Gastroesophageal sphincter (tissue), 4 donors: Measurements from ENCODE around the gene CCDC154. TPM values are rescaled to one million over a fixed set of nuclear protein-coding genes. Genes with fewer than 3 reads are reported as not detected.

Experiments
- ATAC-seq: fragments of 150-250 bp; one replicate; pipeline ENCODE4 v1.9.1; 2016; ENCODE audit warnings: mild to moderate bottlenecking, moderate library complexity
- H3K27ac ChIP-seq, 4 donors: fragments of 200-600 bp; sonication (generic) in 3 of 4; 1 replicate in 3 of 4; 2 replicates in 1 of 4; pipeline ENCODE4 v1.5.1; 2016 to 2019
- H3K27me3 ChIP-seq: fragments of 200-600 bp; sonication (generic); one replicate; pipeline ENCODE4 v1.5.1; 2019
- H3K36me3 ChIP-seq, 2 donors: fragments of 200-600 bp; sonication (generic); one replicate each; pipeline ENCODE4 v1.5.1; 2019; ENCODE audit warnings: control low read depth in 1 of 2
- H3K4me1 ChIP-seq, 3 donors: fragments of 200-600 bp; sonication (generic); 1 replicate in 2 of 3; 2 replicates in 1 of 3; pipeline ENCODE4 v1.5.1; 2016 to 2019; ENCODE audit warnings: control low read depth in 2 of 3
- H3K4me3 ChIP-seq, 2 donors: fragments of 200-600 bp; sonication (generic); one replicate each; pipeline ENCODE4 v1.5.1; 2019; ENCODE audit warnings: mild to moderate bottlenecking in 1 of 2, moderate library complexity in 1 of 2
- H3K9me3 ChIP-seq, 3 donors: fragments of 200-600 bp; sonication (generic); one replicate each; pipeline ENCODE4 v1.5.1; 2017 to 2019; ENCODE audit warnings: control low read depth in 2 of 3
- EP300 ChIP-seq: sonication (generic); formaldehyde crosslinking; IDR thresholded peaks from one replicate; pipeline ENCODE4 v1.6.1; 2017; ENCODE audit warnings: antibody characterized with exemption, mild to moderate bottlenecking
- POLR2A ChIP-seq, 2 donors: fragments of 450-650 bp; IDR thresholded peaks; one replicate each; pipeline ENCODE4 v1.6.1; 2017; ENCODE audit warnings: antibody characterized with exemption in 2 of 2, mild to moderate bottlenecking in 2 of 2, moderate library complexity in 1 of 2
- POLR2AphosphoS5 ChIP-seq: sonication (generic); formaldehyde crosslinking; IDR thresholded peaks from one replicate; pipeline ENCODE4 v1.6.1; 2017; ENCODE audit warnings: antibody characterized with exemption
- WGBS, 2 donors: methylation state at CpG; one replicate each; pipeline ENCODE4 v1.1.5; 2018; ENCODE audit warnings: low coverage in 1 of 2; 5-methylcytosine and 5-hydroxymethylcytosine counted together
- total RNA-seq, 4 donors: library from RNA; depleted of rRNA; stranded (reverse); fragments of >200 nt; gene quantifications; one replicate each; pipeline ENCODE4 v1.1.0, GENCODE V29; 2016
- TF ChIP-seq, protein P1 (sequence below), 4 experiments: fragments of 200-600 bp in 2 of 4; fragments of 450-650 bp in 2 of 4; sonication (generic) in 1 of 4; IDR thresholded peaks; one replicate each; pipeline ENCODE4 v1.5.1; 2017 to 2019; ENCODE audit warnings: antibody characterized with exemption in 4 of 4, mild to moderate bottlenecking in 2 of 4, moderate library complexity in 2 of 4

The CCDC154 gene
- total RNA-seq, 4 donors from 2014 or later: not detected

GRCh38 chr16:1464196-1464893 is 20.0 kb upstream of the CCDC154 start:
- Histone ChIP-seq H3K36me3 (peaks cover 0 to 60% of the 10 kb centered on the region in 2 donors), H3K4me3 (no peak overlapping the region), H3K9me3 (no peaks in the 10 kb centered on the region), H3K27me3 (no peaks in the 10 kb centered on the region), H3K27ac (no peak overlapping the region), H3K4me1 (peaks cover 0 to 4% (median 0%) of the 10 kb centered on the region in 3 donors)
- 85 to 86% methylated on average over 16 to 19 of the region's 41 CpGs for WGBS, 2 donors
- TF ChIP-seq EP300 (no peak), POLR2AphosphoS5 (no peak), POLR2A (IDR thresholded peaks at IDR 0.05) (no peak)
- TF ChIP-seq, protein P1, sequence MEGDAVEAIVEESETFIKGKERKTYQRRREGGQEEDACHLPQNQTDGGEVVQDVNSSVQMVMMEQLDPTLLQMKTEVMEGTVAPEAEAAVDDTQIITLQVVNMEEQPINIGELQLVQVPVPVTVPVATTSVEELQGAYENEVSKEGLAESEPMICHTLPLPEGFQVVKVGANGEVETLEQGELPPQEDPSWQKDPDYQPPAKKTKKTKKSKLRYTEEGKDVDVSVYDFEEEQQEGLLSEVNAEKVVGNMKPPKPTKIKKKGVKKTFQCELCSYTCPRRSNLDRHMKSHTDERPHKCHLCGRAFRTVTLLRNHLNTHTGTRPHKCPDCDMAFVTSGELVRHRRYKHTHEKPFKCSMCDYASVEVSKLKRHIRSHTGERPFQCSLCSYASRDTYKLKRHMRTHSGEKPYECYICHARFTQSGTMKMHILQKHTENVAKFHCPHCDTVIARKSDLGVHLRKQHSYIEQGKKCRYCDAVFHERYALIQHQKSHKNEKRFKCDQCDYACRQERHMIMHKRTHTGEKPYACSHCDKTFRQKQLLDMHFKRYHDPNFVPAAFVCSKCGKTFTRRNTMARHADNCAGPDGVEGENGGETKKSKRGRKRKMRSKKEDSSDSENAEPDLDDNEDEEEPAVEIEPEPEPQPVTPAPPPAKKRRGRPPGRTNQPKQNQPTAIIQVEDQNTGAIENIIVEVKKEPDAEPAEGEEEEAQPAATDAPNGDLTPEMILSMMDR (IDR thresholded peaks at IDR 0.05): no peak
- no peak for ATAC-seq

DNA sequence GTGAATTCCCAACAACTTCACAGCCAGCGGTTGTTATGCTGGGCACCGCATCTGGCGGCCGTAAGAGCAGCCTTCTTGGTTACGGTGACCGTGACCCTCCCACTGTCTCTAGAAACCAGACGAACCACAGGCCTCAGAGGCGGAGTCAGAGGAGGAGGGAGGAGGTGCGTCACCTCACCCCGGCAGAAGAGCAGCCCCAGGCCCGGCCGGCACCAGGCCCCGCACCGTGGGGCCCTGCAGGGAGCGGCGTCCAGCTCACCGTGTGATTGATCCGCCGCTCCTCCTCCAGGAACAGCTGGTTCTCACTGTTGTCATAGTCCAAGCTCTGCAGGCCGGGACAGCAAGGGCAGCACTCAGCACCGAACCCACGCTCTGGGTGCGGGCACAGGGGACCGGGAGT is 16.8 kb upstream of the CCDC154 start:
- ATAC-seq: no peak
- no peak overlapping the region for H3K27ac ChIP-seq
- peaks cover 0 to 90% of the 10 kb centered on the region in 2 donors for H3K36me3 ChIP-seq

DNA sequence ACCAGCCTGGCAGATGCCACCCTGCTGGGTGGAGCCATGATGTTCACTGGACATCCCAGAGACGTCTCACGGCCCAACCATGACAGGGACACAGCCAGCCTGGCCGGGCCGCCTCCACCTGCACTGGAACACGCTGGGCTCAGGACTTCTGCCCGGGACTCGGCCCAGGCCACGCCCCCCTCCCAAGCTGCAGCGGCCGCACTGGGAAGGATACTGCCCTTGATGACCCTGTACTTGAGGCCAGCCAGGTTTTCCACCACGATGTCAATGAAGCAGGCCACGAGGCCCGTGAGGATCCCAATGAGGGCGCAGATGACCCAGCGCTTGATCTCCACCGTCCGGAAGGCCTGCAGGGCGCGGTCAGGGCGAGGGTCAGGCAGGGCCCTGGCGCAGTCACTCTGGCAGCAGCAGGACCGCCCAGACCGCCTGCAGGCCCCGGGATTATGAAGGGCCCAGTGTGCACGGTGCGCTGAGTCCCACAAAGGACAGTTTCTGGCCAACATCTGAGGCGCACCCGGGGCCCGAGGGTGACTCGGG is 16.3 kb upstream of the CCDC154 start:
- no peaks in the 10 kb centered on the region for H3K9me3 ChIP-seq
- H3K36me3 ChIP-seq: peaks cover 0 to 90% of the 10 kb centered on the region in 2 donors
- TF ChIP-seq POLR2A (IDR thresholded peaks at IDR 0.05) (no peak), POLR2AphosphoS5 (no peak), EP300 (no peak)
- TF ChIP-seq, protein P1 (IDR thresholded peaks at IDR 0.05): no peak
- no peaks in the 10 kb centered on the region for H3K4me1 ChIP-seq
- H3K27ac ChIP-seq: no peak overlapping the region
- ATAC-seq: no peak
- no peaks in the 10 kb centered on the region for H3K27me3 ChIP-seq
- WGBS, 2 donors: 62 to 80% methylated on average over 2 of the region's 30 CpGs
- H3K4me3 ChIP-seq: no peak overlapping the region

More for the DNA sequence above, 16.8 kb upstream of the CCDC154 start:
- no peaks in the 10 kb centered on the region for H3K27me3 ChIP-seq
- H3K4me3 ChIP-seq: no peak overlapping the region
- H3K4me1 ChIP-seq: no peaks in the 10 kb centered on the region
- H3K9me3 ChIP-seq: no peaks in the 10 kb centered on the region
- no peak for TF ChIP-seq EP300
- TF ChIP-seq, protein P1 (IDR thresholded peaks at IDR 0.05): no peak
- TF ChIP-seq POLR2A (IDR thresholded peaks at IDR 0.05): no peak
- no peak for TF ChIP-seq POLR2AphosphoS5
- WGBS, 2 donors: 40% methylated on average over 1 of the region's 24 CpGs; no CpG with 5 or more reads in 1 of the 2 donors

- H3K36me3 ChIP-seq: peaks cover 0 to 90% of the 10 kb centered on the region in 2 donors
- ATAC-seq: no peak
- H3K27me3 ChIP-seq: no peaks in the 10 kb centered on the region
- H3K27ac ChIP-seq: no peak overlapping the region
- H3K4me3 ChIP-seq: no peak overlapping the region
- H3K4me1 ChIP-seq: no peaks in the 10 kb centered on the region
- TF ChIP-seq, protein P1 (IDR thresholded peaks at IDR 0.05): no peak
- TF ChIP-seq EP300 (no peak), POLR2AphosphoS5 (no peak), POLR2A (IDR thresholded peaks at IDR 0.05) (no peak)
- no peaks in the 10 kb centered on the region for H3K9me3 ChIP-seq
- WGBS, 2 donors: 87 to 100% methylated on average over 4 to 5 of the region's 10 CpGs
Observed at GRCh38 chr16:1459967-1460366, 15.6 kb upstream of the CCDC154 start.

- no peaks in the 10 kb centered on the region for H3K9me3 ChIP-seq
- TF ChIP-seq EP300: no peak
- no peak for TF ChIP-seq POLR2AphosphoS5
- no peak for TF ChIP-seq POLR2A (IDR thresholded peaks at IDR 0.05)
- TF ChIP-seq, protein P1 (IDR thresholded peaks at IDR 0.05): no peak
- no peak overlapping the region for H3K4me3 ChIP-seq
- peaks cover 0 to 90% of the 10 kb centered on the region in 2 donors for H3K36me3 ChIP-seq
- no peak for ATAC-seq
- H3K27me3 ChIP-seq: no peaks in the 10 kb centered on the region
- no peak overlapping the region for H3K27ac ChIP-seq
- no peaks in the 10 kb centered on the region for H3K4me1 ChIP-seq
- 60% methylated on average over 2 of the region's 14 CpGs; no CpG with 5 or more reads in 1 of the 2 donors for WGBS, 2 donors
Observed at GRCh38 chr16:1458977-1459341, 14.6 kb upstream of the CCDC154 start.
